ENCODE data around the gene DLG5.

DLG5 gene

GRCh38 chr10:77909021-77909748, 17.4 kb downstream of the DLG5 start:
- Mint-ChIP-seq H3K4me3 (no peak overlapping the region), H3K4me1 (no peaks in the 10 kb centered on the region), H3K9me3 (no peaks in the 10 kb centered on the region), H3K36me3 (no peaks in the 10 kb centered on the region), H3K27ac (no peak overlapping the region), H3K27me3 (peaks cover 3% of the 10 kb centered on the region)

- Mint-ChIP-seq H3K4me1 (no peaks in the 10 kb centered on the region), H3K4me3 (no peak overlapping the region), H3K27me3 (peaks cover 3% of the 10 kb centered on the region), H3K27ac (no peak overlapping the region), H3K9me3 (no peaks in the 10 kb centered on the region), H3K36me3 (no peaks in the 10 kb centered on the region)
Measured at GRCh38 chr10:77907900-77908717, 18.4 kb downstream of the DLG5 start.

GRCh38 chr10:77907462-77907861, 19.1 kb downstream of the DLG5 start:
- H3K27ac Mint-ChIP-seq, result no peak overlapping the region
- no peaks in the 10 kb centered on the region for H3K4me1 Mint-ChIP-seq
- peaks cover 3% of the 10 kb centered on the region for H3K27me3 Mint-ChIP-seq
- H3K36me3 Mint-ChIP-seq, result no peaks in the 10 kb centered on the region
- H3K4me3 Mint-ChIP-seq, result no peak overlapping the region
- no peaks in the 10 kb centered on the region for H3K9me3 Mint-ChIP-seq

- H3K27ac Mint-ChIP-seq, result no peak overlapping the region
- H3K9me3 Mint-ChIP-seq, result no peaks in the 10 kb centered on the region
- no peaks in the 10 kb centered on the region for H3K36me3 Mint-ChIP-seq
- peaks cover 3% of the 10 kb centered on the region for H3K27me3 Mint-ChIP-seq
- no peak overlapping the region for H3K4me3 Mint-ChIP-seq
- no peaks in the 10 kb centered on the region for H3K4me1 Mint-ChIP-seq
Measured at GRCh38 chr10:77906951-77907421, 19.6 kb downstream of the DLG5 start.

GRCh38 chr10:77905781-77906180, 20.8 kb downstream of the DLG5 start:
- peaks cover 2% of the 10 kb centered on the region for H3K27me3 Mint-ChIP-seq
- no peak overlapping the region for H3K4me3 Mint-ChIP-seq
- H3K27ac Mint-ChIP-seq, result no peak overlapping the region
- H3K36me3 Mint-ChIP-seq, result no peaks in the 10 kb centered on the region
- no peaks in the 10 kb centered on the region for H3K9me3 Mint-ChIP-seq
- no peaks in the 10 kb centered on the region for H3K4me1 Mint-ChIP-seq

GRCh38 chr10:77905086-77905748, 21.3 kb downstream of the DLG5 start:
- no peaks in the 10 kb centered on the region for H3K9me3 Mint-ChIP-seq
- H3K36me3 Mint-ChIP-seq, result no peaks in the 10 kb centered on the region
- no peak overlapping the region for H3K27ac Mint-ChIP-seq
- no peak overlapping the region for H3K4me3 Mint-ChIP-seq
- peaks cover 1% of the 10 kb centered on the region for H3K27me3 Mint-ChIP-seq
- no peaks in the 10 kb centered on the region for H3K4me1 Mint-ChIP-seq

- no peak overlapping the region for H3K4me3 Mint-ChIP-seq
- no peaks in the 10 kb centered on the region for H3K4me1 Mint-ChIP-seq
- no peak overlapping the region for H3K27ac Mint-ChIP-seq
- H3K9me3 Mint-ChIP-seq, result no peaks in the 10 kb centered on the region
- no peaks in the 10 kb centered on the region for H3K36me3 Mint-ChIP-seq
- H3K27me3 Mint-ChIP-seq, result peaks cover 1% of the 10 kb centered on the region
Measured at GRCh38 chr10:77904100-77904840, 22.3 kb downstream of the DLG5 start.

GRCh38 chr10:77902159-77902558, 24.4 kb downstream of the DLG5 start:
- no peaks in the 10 kb centered on the region for H3K9me3 Mint-ChIP-seq
- H3K4me3 Mint-ChIP-seq, result no peak overlapping the region
- no peak overlapping the region for H3K27ac Mint-ChIP-seq
- H3K4me1 Mint-ChIP-seq, result no peaks in the 10 kb centered on the region
- no peaks in the 10 kb centered on the region for H3K27me3 Mint-ChIP-seq
- H3K36me3 Mint-ChIP-seq, result no peaks in the 10 kb centered on the region

GRCh38 chr10:77901743-77902142, 24.8 kb downstream of the DLG5 start:
- H3K27ac Mint-ChIP-seq, result no peak overlapping the region
- H3K9me3 Mint-ChIP-seq, result no peaks in the 10 kb centered on the region
- H3K36me3 Mint-ChIP-seq, result no peaks in the 10 kb centered on the region
- H3K27me3 Mint-ChIP-seq, result no peaks in the 10 kb centered on the region
- no peak overlapping the region for H3K4me3 Mint-ChIP-seq
- no peaks in the 10 kb centered on the region for H3K4me1 Mint-ChIP-seq

- no peaks in the 10 kb centered on the region for H3K36me3 Mint-ChIP-seq
- H3K27ac Mint-ChIP-seq, result no peak overlapping the region
- H3K9me3 Mint-ChIP-seq, result no peaks in the 10 kb centered on the region
- peaks cover 2% of the 10 kb centered on the region for H3K27me3 Mint-ChIP-seq
- H3K4me3 Mint-ChIP-seq, result no peak overlapping the region
- H3K4me1 Mint-ChIP-seq, result no peaks in the 10 kb centered on the region
Measured at GRCh38 chr10:77899690-77900089, 26.9 kb downstream of the DLG5 start.

- Mint-ChIP-seq H3K27me3 (peaks cover 2% of the 10 kb centered on the region), H3K4me1 (no peaks in the 10 kb centered on the region), H3K4me3 (no peak overlapping the region), H3K9me3 (no peaks in the 10 kb centered on the region), H3K36me3 (no peaks in the 10 kb centered on the region), H3K27ac (no peak overlapping the region)
Measured at GRCh38 chr10:77899080-77899477, 27.5 kb downstream of the DLG5 start.

- Mint-ChIP-seq H3K27me3 (peaks cover 2% of the 10 kb centered on the region), H3K4me1 (no peaks in the 10 kb centered on the region), H3K9me3 (no peaks in the 10 kb centered on the region), H3K4me3 (no peak overlapping the region), H3K36me3 (no peaks in the 10 kb centered on the region), H3K27ac (no peak overlapping the region)
Measured at GRCh38 chr10:77898323-77899079, 28.1 kb downstream of the DLG5 start.

- no peak overlapping the region for H3K27ac Mint-ChIP-seq
- no peak overlapping the region for H3K4me3 Mint-ChIP-seq
- no peaks in the 10 kb centered on the region for H3K36me3 Mint-ChIP-seq
- no peaks in the 10 kb centered on the region for H3K4me1 Mint-ChIP-seq
- peaks cover 2% of the 10 kb centered on the region for H3K27me3 Mint-ChIP-seq
- H3K9me3 Mint-ChIP-seq, result no peaks in the 10 kb centered on the region
Measured at GRCh38 chr10:77896058-77896457, 30.5 kb downstream of the DLG5 start.

GRCh38 chr10:77894058-77894457, 32.5 kb downstream of the DLG5 start:
- no peak overlapping the region for H3K27ac Mint-ChIP-seq
- H3K9me3 Mint-ChIP-seq, result no peaks in the 10 kb centered on the region
- no peaks in the 10 kb centered on the region for H3K4me1 Mint-ChIP-seq
- H3K4me3 Mint-ChIP-seq, result no peak overlapping the region
- peaks cover 2% of the 10 kb centered on the region for H3K27me3 Mint-ChIP-seq
- no peaks in the 10 kb centered on the region for H3K36me3 Mint-ChIP-seq

GRCh38 chr10:77893386-77893785, 33.2 kb downstream of the DLG5 start:
- Mint-ChIP-seq H3K36me3 (no peaks in the 10 kb centered on the region), H3K27ac (no peak overlapping the region), H3K4me3 (no peak overlapping the region), H3K9me3 (no peaks in the 10 kb centered on the region), H3K27me3 (peaks cover 2% of the 10 kb centered on the region), H3K4me1 (no peaks in the 10 kb centered on the region)

Data from activated naive CD4-positive, alpha-beta T cell treated with anti-CD3 and anti-CD28 coated beads, Interleukin-2, amount 50 U/mL, for 24 hours (primary cell).